Measurements from ENCODE around the gene LY6G6D. TPM values are rescaled to one million over a fixed set of nuclear protein-coding genes. Genes with fewer than 3 reads are reported as not detected.

The LY6G6D gene
- total RNA-seq, 1 experiment from 2014 or later, result not detected

- H3K36me3 ChIP-seq (ENCODE audit: control insufficient read depth, insufficient read depth, low read length), result peaks cover 9% of the 10 kb centered on the region
- BruUV-seq (replicated peaks), result no TSS peak
- Mint-ChIP-seq H3K4me3 (ENCODE audit: unreplicated experiment) (no peak overlapping the region), H3K27me3 (ENCODE audit: insufficient read depth, unreplicated experiment) (no peaks in the 10 kb centered on the region), H3K9me3 (ENCODE audit: unreplicated experiment) (no peaks in the 10 kb centered on the region), H3K4me1 (ENCODE audit: low read depth, unreplicated experiment) (peaks cover 34% of the 10 kb centered on the region), H3K36me3 (ENCODE audit: insufficient read depth, unreplicated experiment) (peaks cover 62% of the 10 kb centered on the region), H3K27ac (ENCODE audit: unreplicated experiment) (peak overlapping the region; percentile 2)
- no peak for TF ChIP-seq CTCF (IDR thresholded peaks at IDR 0.05; ENCODE audit: insufficient read depth in 1 of 2, low read depth in 1 of 2, low read length in 1 of 2, severe bottlenecking in 1 of 2, unreplicated experiment in 1 of 2)
- H3K4me3 ChIP-seq (ENCODE audit: low read depth, low read length), result no peak overlapping the region
- peaks cover 37% of the 10 kb centered on the region for H3K4me1 ChIP-seq
- ChIA-PET POLR2A (interaction anchor here (1.5 to 1.9 kb wide), 2 partner anchors 123 to 135 kb away, joined by 3 to 4 read pairs; partner anchors contain the start of genes HSPA1A, HSPA1B and HSPA1L), CTCF (interaction anchor here (0.7 kb wide), 1 partner anchor 99 kb away, joined by 3 read pairs; no protein-coding TSS in a partner anchor)
- intact Hi-C loops (cut with micrococcal nuclease; ENCODE audit: unreplicated experiment), result no loop called here
- H3K9me3 ChIP-seq, result no peaks in the 10 kb centered on the region
- no peaks in the 10 kb centered on the region for H3K27me3 ChIP-seq (replicated peaks; ENCODE audit: control insufficient read depth, insufficient read depth, low read length)
- DNase-seq, result no peak
These were observed 22.8 kb upstream of the LY6G6D start for GRCh38 chr6:31692353-31692752.

- no peaks in the 10 kb centered on the region for H3K9me3 Mint-ChIP-seq (ENCODE audit: unreplicated experiment)
- peaks cover 62% of the 10 kb centered on the region for H3K36me3 Mint-ChIP-seq (ENCODE audit: insufficient read depth, unreplicated experiment)
- H3K4me3 ChIP-seq (ENCODE audit: low read depth, low read length), result no peak overlapping the region
- H3K4me3 Mint-ChIP-seq (ENCODE audit: unreplicated experiment), result no peak overlapping the region
- DNase-seq, result no peak
- no peaks in the 10 kb centered on the region for H3K27me3 Mint-ChIP-seq (ENCODE audit: insufficient read depth, unreplicated experiment)
- H3K36me3 ChIP-seq (ENCODE audit: control insufficient read depth, insufficient read depth, low read length), result peaks cover 9% of the 10 kb centered on the region
- no peaks in the 10 kb centered on the region for H3K9me3 ChIP-seq
- H3K4me1 ChIP-seq, result peaks cover 37% of the 10 kb centered on the region
- ChIA-PET POLR2A (no interaction called here), CTCF (interaction anchor here (0.7 kb wide), 1 partner anchor 98 kb away, joined by 3 read pairs; no protein-coding TSS in a partner anchor)
- H3K27me3 ChIP-seq (replicated peaks; ENCODE audit: control insufficient read depth, insufficient read depth, low read length), result no peaks in the 10 kb centered on the region
- no TSS peak for BruUV-seq (replicated peaks)
- intact Hi-C loops (cut with micrococcal nuclease; ENCODE audit: unreplicated experiment), result no loop called here
- H3K27ac Mint-ChIP-seq (ENCODE audit: unreplicated experiment), result peak overlapping the region; percentile 2
- no peak for TF ChIP-seq CTCF (IDR thresholded peaks at IDR 0.05; ENCODE audit: insufficient read depth in 1 of 2, low read depth in 1 of 2, low read length in 1 of 2, severe bottlenecking in 1 of 2, unreplicated experiment in 1 of 2)
- H3K4me1 Mint-ChIP-seq (ENCODE audit: low read depth, unreplicated experiment), result peaks cover 39% of the 10 kb centered on the region
These were observed 22.3 kb upstream of the LY6G6D start for GRCh38 chr6:31692886-31693285.

- no TSS peak for BruUV-seq (replicated peaks)
- peaks cover 61% of the 10 kb centered on the region for H3K36me3 Mint-ChIP-seq (ENCODE audit: insufficient read depth, unreplicated experiment)
These were observed 21.6 kb upstream of the LY6G6D start for GRCh38 chr6:31693535-31693934.

More at GRCh38 chr6:31693535-31693934, 21.6 kb upstream of the LY6G6D start:
- Histone ChIP-seq H3K4me1 (peaks cover 37% of the 10 kb centered on the region), H3K4me3 (ENCODE audit: low read depth, low read length) (no peak overlapping the region), H3K9me3 (no peaks in the 10 kb centered on the region), H3K27me3 (replicated peaks; ENCODE audit: control insufficient read depth, insufficient read depth, low read length) (no peaks in the 10 kb centered on the region), H3K36me3 (ENCODE audit: control insufficient read depth, insufficient read depth, low read length) (peaks cover 7% of the 10 kb centered on the region)
- intact Hi-C loops (cut with micrococcal nuclease; ENCODE audit: unreplicated experiment), result no loop called here
- H3K9me3 Mint-ChIP-seq (ENCODE audit: unreplicated experiment), result no peaks in the 10 kb centered on the region
- ChIA-PET POLR2A (no interaction called here), CTCF (no interaction called here)
- H3K27me3 Mint-ChIP-seq (ENCODE audit: insufficient read depth, unreplicated experiment), result no peaks in the 10 kb centered on the region
- DNase-seq, result no peak
- H3K27ac Mint-ChIP-seq (ENCODE audit: unreplicated experiment), result no peak overlapping the region
- H3K4me3 Mint-ChIP-seq (ENCODE audit: unreplicated experiment), result no peak overlapping the region
- H3K4me1 Mint-ChIP-seq (ENCODE audit: low read depth, unreplicated experiment), result peaks cover 39% of the 10 kb centered on the region
- TF ChIP-seq CTCF (IDR thresholded peaks at IDR 0.05; ENCODE audit: insufficient read depth in 1 of 2, low read depth in 1 of 2, low read length in 1 of 2, severe bottlenecking in 1 of 2, unreplicated experiment in 1 of 2), result no peak

Measured in Caco-2 (cell line).